G401 (cell line): ENCODE measurements around the gene TMC7. TPM values are rescaled to one million over a fixed set of nuclear protein-coding genes. Genes with fewer than 3 reads are reported as not detected.
"Not testable (repeated sequence)": the region's sequence is repeated elsewhere in the genome, so short reads cannot be mapped to it uniquely, and the experiment has no call there.

Source experiments
- DNase-seq: peaks from one replicate; pipeline ENCODE4 v3.0.0-alpha.2; 2015; ENCODE audit warnings: low spot score
- in situ Hi-C: cut with HindIII; loops from 2 replicates; pipeline ENCODE4 v1.10.0; 2016; ENCODE audit warnings: low sequenced_read_pairs, mixed read lengths
- total RNA-seq: library from RNA; depleted of rRNA; stranded (reverse); fragments of >200 nt; shearing (Covaris generic); gene quantifications from 2 replicates; pipeline ENCODE4 v1.2.3, GENCODE V29; 2014; rRNA removed

TMC7 gene
- 1.2 and 2.4 TPM in 2 replicates for total RNA-seq

GRCh38 chr16:18983565-18984434, at the start of gene TMC7:
Gene TMC7 (plus strand): TSS chr16:18983934. CDS start chr16:18984064, 130 bp downstream.
- in situ Hi-C loops: no loop called here
- peak; percentile 83 for DNase-seq

- in situ Hi-C loops: no loop called here
- no peak for DNase-seq
Observed at GRCh38 chr16:18936727-18937340, 46.9 kb upstream of the TMC7 start.

- in situ Hi-C loops: no loop called here
Observed at GRCh38 chr16:18937390-18937789, 46.3 kb upstream of the TMC7 start.

GRCh38 chr16:18938986-18939385, 44.7 kb upstream of the TMC7 start:
- in situ Hi-C loops: no loop called here
- DNase-seq: no peak

More at GRCh38 chr16:18937390-18937789, 46.3 kb upstream of the TMC7 start:
- no peak for DNase-seq

GRCh38 chr16:18941471-18941870, 42.3 kb upstream of the TMC7 start:
- no peak for DNase-seq
- in situ Hi-C loops: no loop called here

GRCh38 chr16:18942061-18942460, 41.7 kb upstream of the TMC7 start:
- in situ Hi-C loops: no loop called here

GRCh38 chr16:18943414-18943813, 40.3 kb upstream of the TMC7 start:
- DNase-seq: no peak
- in situ Hi-C loops: no loop called here

More at GRCh38 chr16:18942061-18942460, 41.7 kb upstream of the TMC7 start:
- no peak for DNase-seq

- no peak for DNase-seq
- in situ Hi-C loops: no loop called here
Observed at GRCh38 chr16:18945233-18945632, 38.5 kb upstream of the TMC7 start.

- in situ Hi-C loops: no loop called here
- DNase-seq: peak; percentile 67
Observed at GRCh38 chr16:18948372-18949020, 35.2 kb upstream of the TMC7 start.

GRCh38 chr16:18950469-18951185, 33.1 kb upstream of the TMC7 start:
- in situ Hi-C loops: loop anchor here (25.0 kb wide), 1 partner anchor 138 kb away; the partner anchor contains the start of gene ARL6IP1

GRCh38 chr16:18953547-18953946, 30.2 kb upstream of the TMC7 start:
- in situ Hi-C loops: loop anchor here (25.0 kb wide), 1 partner anchor 141 kb away; the partner anchor contains the start of gene ARL6IP1
- no peak for DNase-seq

More at GRCh38 chr16:18950469-18951185, 33.1 kb upstream of the TMC7 start:
- DNase-seq: no peak

- not testable (repeated sequence) for DNase-seq
- in situ Hi-C loops: loop anchor here (25.0 kb wide), 1 partner anchor 144 kb away; the partner anchor contains the start of gene ARL6IP1
Observed at GRCh38 chr16:18955874-18956580, 27.7 kb upstream of the TMC7 start.

- DNase-seq: not testable (repeated sequence)
- in situ Hi-C loops: loop anchor here (25.0 kb wide), 1 partner anchor 144 kb away; the partner anchor contains the start of gene ARL6IP1
Observed at GRCh38 chr16:18956658-18957241, 27.0 kb upstream of the TMC7 start.

GRCh38 chr16:18958621-18959029, 25.1 kb upstream of the TMC7 start:
- in situ Hi-C loops: loop anchor here (25.0 kb wide), 1 partner anchor 146 kb away; the partner anchor contains the start of gene ARL6IP1
- DNase-seq: no peak

GRCh38 chr16:18959031-18959505, 24.7 kb upstream of the TMC7 start:
- in situ Hi-C loops: loop anchor here (25.0 kb wide), 1 partner anchor 147 kb away; the partner anchor contains the start of gene ARL6IP1
- DNase-seq: no peak

GRCh38 chr16:18965555-18965954, 18.2 kb upstream of the TMC7 start:
- in situ Hi-C loops: loop anchor here (25.0 kb wide), 1 partner anchor 153 kb away; the partner anchor contains the start of gene ARL6IP1
- no peak for DNase-seq

GRCh38 chr16:18966791-18967190, 16.9 kb upstream of the TMC7 start:
- in situ Hi-C loops: loop anchor here (25.0 kb wide), 1 partner anchor 154 kb away; the partner anchor contains the start of gene ARL6IP1
- DNase-seq: no peak
